ENCODE data around the gene STK35. TPM values are rescaled to one million over a fixed set of nuclear protein-coding genes. Genes with fewer than 3 reads are reported as not detected.

STK35 gene
- polyA plus RNA-seq, 1 donor from 2014 or later, result 10.8 TPM

DNA sequence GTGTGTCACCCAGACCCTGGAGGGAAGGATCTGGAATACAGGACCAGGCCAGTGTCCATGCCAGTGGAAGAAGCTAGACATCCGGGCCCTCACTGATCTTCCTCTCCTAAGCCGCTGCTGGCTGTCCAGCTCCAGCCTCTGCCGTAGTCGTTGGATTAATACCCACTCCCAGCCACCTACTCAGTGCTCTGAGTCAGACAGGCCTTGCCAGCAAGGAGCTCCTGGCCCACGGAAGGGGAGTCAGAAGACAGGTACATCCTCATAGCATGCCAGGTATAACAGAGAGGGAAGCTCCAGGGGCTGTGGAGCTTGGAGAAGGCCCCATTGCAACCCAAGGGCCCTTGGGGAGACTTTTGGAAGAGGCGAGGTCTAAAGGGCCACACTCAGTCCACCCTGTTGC is 49.0 kb downstream of the STK35 start:
- no peak overlapping the region for H3K27ac ChIP-seq (ENCODE audit: low read length)
- TF ChIP-seq EZH2 (IDR thresholded peaks at IDR 0.05; ENCODE audit: borderline replicate concordance, insufficient read depth, low read length, poor library complexity, severe bottlenecking) (no peak), MXI1 (conservative IDR thresholded peaks at IDR 0.05; ENCODE audit: poor library complexity, severe bottlenecking) (no peak), SMC3 (conservative IDR thresholded peaks at IDR 0.05; ENCODE audit: poor library complexity) (no peak), POLR2AphosphoS5 (IDR thresholded peaks at IDR 0.05) (no peak), EP300 (conservative IDR thresholded peaks at IDR 0.05; ENCODE audit: poor library complexity, severe bottlenecking) (no peak), TAF1 (IDR thresholded peaks at IDR 0.05; ENCODE audit: low read depth) (no peak), RAD21 (conservative IDR thresholded peaks at IDR 0.05) (no peak)
- TF ChIP-seq, protein P1, sequence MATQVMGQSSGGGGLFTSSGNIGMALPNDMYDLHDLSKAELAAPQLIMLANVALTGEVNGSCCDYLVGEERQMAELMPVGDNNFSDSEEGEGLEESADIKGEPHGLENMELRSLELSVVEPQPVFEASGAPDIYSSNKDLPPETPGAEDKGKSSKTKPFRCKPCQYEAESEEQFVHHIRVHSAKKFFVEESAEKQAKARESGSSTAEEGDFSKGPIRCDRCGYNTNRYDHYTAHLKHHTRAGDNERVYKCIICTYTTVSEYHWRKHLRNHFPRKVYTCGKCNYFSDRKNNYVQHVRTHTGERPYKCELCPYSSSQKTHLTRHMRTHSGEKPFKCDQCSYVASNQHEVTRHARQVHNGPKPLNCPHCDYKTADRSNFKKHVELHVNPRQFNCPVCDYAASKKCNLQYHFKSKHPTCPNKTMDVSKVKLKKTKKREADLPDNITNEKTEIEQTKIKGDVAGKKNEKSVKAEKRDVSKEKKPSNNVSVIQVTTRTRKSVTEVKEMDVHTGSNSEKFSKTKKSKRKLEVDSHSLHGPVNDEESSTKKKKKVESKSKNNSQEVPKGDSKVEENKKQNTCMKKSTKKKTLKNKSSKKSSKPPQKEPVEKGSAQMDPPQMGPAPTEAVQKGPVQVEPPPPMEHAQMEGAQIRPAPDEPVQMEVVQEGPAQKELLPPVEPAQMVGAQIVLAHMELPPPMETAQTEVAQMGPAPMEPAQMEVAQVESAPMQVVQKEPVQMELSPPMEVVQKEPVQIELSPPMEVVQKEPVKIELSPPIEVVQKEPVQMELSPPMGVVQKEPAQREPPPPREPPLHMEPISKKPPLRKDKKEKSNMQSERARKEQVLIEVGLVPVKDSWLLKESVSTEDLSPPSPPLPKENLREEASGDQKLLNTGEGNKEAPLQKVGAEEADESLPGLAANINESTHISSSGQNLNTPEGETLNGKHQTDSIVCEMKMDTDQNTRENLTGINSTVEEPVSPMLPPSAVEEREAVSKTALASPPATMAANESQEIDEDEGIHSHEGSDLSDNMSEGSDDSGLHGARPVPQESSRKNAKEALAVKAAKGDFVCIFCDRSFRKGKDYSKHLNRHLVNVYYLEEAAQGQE (IDR thresholded peaks at IDR 0.05; ENCODE audit: borderline replicate concordance), result no peak
- TF ChIP-seq, protein P2, sequence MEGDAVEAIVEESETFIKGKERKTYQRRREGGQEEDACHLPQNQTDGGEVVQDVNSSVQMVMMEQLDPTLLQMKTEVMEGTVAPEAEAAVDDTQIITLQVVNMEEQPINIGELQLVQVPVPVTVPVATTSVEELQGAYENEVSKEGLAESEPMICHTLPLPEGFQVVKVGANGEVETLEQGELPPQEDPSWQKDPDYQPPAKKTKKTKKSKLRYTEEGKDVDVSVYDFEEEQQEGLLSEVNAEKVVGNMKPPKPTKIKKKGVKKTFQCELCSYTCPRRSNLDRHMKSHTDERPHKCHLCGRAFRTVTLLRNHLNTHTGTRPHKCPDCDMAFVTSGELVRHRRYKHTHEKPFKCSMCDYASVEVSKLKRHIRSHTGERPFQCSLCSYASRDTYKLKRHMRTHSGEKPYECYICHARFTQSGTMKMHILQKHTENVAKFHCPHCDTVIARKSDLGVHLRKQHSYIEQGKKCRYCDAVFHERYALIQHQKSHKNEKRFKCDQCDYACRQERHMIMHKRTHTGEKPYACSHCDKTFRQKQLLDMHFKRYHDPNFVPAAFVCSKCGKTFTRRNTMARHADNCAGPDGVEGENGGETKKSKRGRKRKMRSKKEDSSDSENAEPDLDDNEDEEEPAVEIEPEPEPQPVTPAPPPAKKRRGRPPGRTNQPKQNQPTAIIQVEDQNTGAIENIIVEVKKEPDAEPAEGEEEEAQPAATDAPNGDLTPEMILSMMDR (IDR thresholded peaks at IDR 0.05; ENCODE audit: poor library complexity, severe bottlenecking), result no peak
- no peaks in the 10 kb centered on the region for H3K79me2 ChIP-seq (replicated peaks; ENCODE audit: insufficient read depth, low read length)
- H3F3A ChIP-seq (ENCODE audit: insufficient read depth, low read length, poor library complexity, severe bottlenecking), result no peaks in the 10 kb centered on the region
- no peaks in the 10 kb centered on the region for H3K27me3 ChIP-seq (ENCODE audit: insufficient read depth, low read depth, low read length)
- no peak overlapping the region for H3K4me3 ChIP-seq (ENCODE audit: low read length)
- no peaks in the 10 kb centered on the region for H3K9me2 ChIP-seq (ENCODE audit: insufficient read depth, low read length)
- no peaks in the 10 kb centered on the region for H3K36me3 ChIP-seq (ENCODE audit: insufficient read depth, low read length)
- H3K9ac ChIP-seq (ENCODE audit: low read length), result no peak overlapping the region
- no peaks in the 10 kb centered on the region for H4K20me1 ChIP-seq (ENCODE audit: insufficient read depth)
- H3K9me3 ChIP-seq (ENCODE audit: low read length), result no peaks in the 10 kb centered on the region
- H3K4me2 ChIP-seq (ENCODE audit: low read length), result no peak overlapping the region
- H2AFZ ChIP-seq (ENCODE audit: low read depth, low read length), result no peak overlapping the region

DNA sequence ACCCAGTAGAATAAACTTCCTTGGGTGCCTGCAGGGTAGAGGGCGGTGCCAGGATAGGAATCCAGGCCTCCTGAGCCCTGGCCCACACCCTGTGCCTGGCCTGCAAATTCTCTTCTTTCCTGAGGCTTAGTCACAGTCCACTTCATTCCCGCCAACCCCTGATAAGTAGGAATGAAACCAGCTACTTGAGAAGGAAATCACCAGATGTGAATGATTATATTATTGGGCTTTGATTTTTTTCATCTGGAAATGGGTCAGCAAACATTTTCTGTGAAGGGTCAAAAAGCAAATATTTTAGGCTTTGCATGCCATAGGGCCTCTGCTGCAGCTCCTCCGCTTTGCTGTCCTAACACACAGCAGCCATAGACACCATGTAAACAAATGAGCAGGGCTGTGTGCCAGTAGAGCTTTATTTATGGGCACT is 50.2 kb downstream of the STK35 start:
- TF ChIP-seq RAD21 (conservative IDR thresholded peaks at IDR 0.05), result no peak
- TF ChIP-seq SMC3 (conservative IDR thresholded peaks at IDR 0.05; ENCODE audit: poor library complexity), result no peak
- no peak for TF ChIP-seq POLR2AphosphoS5 (IDR thresholded peaks at IDR 0.05)
- no peak for TF ChIP-seq EZH2 (IDR thresholded peaks at IDR 0.05; ENCODE audit: borderline replicate concordance, insufficient read depth, low read length, poor library complexity, severe bottlenecking)
- TF ChIP-seq, protein P2 (IDR thresholded peaks at IDR 0.05; ENCODE audit: poor library complexity, severe bottlenecking), result no peak
- no peak for TF ChIP-seq MXI1 (conservative IDR thresholded peaks at IDR 0.05; ENCODE audit: poor library complexity, severe bottlenecking)
- TF ChIP-seq, protein P1 (IDR thresholded peaks at IDR 0.05; ENCODE audit: borderline replicate concordance), result no peak
- H3K27me3 ChIP-seq (ENCODE audit: insufficient read depth, low read depth, low read length), result no peaks in the 10 kb centered on the region
- H3K9ac ChIP-seq (ENCODE audit: low read length), result no peak overlapping the region
- H3K79me2 ChIP-seq (replicated peaks; ENCODE audit: insufficient read depth, low read length), result no peaks in the 10 kb centered on the region
- H3K4me3 ChIP-seq (ENCODE audit: low read length), result no peak overlapping the region
- H4K20me1 ChIP-seq (ENCODE audit: insufficient read depth), result no peaks in the 10 kb centered on the region
- no peak overlapping the region for H3K4me2 ChIP-seq (ENCODE audit: low read length)
- no peaks in the 10 kb centered on the region for H3F3A ChIP-seq (ENCODE audit: insufficient read depth, low read length, poor library complexity, severe bottlenecking)
- no peak overlapping the region for H3K27ac ChIP-seq (ENCODE audit: low read length)
- H2AFZ ChIP-seq (ENCODE audit: low read depth, low read length), result no peak overlapping the region
- no peaks in the 10 kb centered on the region for H3K9me3 ChIP-seq (ENCODE audit: low read length)
- H3K9me2 ChIP-seq (ENCODE audit: insufficient read depth, low read length), result no peaks in the 10 kb centered on the region
- no peaks in the 10 kb centered on the region for H3K36me3 ChIP-seq (ENCODE audit: insufficient read depth, low read length)

All from neural cell (in vitro differentiated cells).